Activated T-helper 1 cell treated with anti-CD3 and anti-CD28 coated beads, Interleukin-12 subunit alpha, Interleukin-12 subunit beta, Interleukin-2, Interleukin-4 antibody, amounts not matched to agents 30 ng/mL and 10 ng/mL and 1 ng/mL, durations not matched to agents 14 hours and 24 hours and 36 hours (primary cell): ENCODE results near the gene CLDN6. TPM values are rescaled to one million over a fixed set of nuclear protein-coding genes. Genes with fewer than 3 reads are reported as not detected.

Source experiments
- DNase-seq: peaks from one replicate; pipeline ENCODE4 v3.0.0; 2021; ENCODE audit warnings: low spot score
- H3K27ac Mint-ChIP-seq: one replicate; pipeline ENCODE4 v1.8.0; 2021; ENCODE audit warnings: mild to moderate bottlenecking, mixed read lengths
- H3K27me3 Mint-ChIP-seq: one replicate; pipeline ENCODE4 v1.8.0; 2022; ENCODE audit warnings: mild to moderate bottlenecking, moderate library complexity, mixed read lengths; ENCODE audit not compliant: insufficient read depth
- H3K36me3 Mint-ChIP-seq: one replicate; pipeline ENCODE4 v1.8.0; 2021; ENCODE audit warnings: low read depth, mixed read lengths
- H3K4me1 Mint-ChIP-seq: one replicate; pipeline ENCODE4 v1.8.0; 2021; ENCODE audit warnings: low read depth, mixed read lengths
- H3K4me3 Mint-ChIP-seq: one replicate; pipeline ENCODE4 v1.8.0; 2021; ENCODE audit warnings: mild to moderate bottlenecking, moderate library complexity, mixed read lengths
- H3K9me3 Mint-ChIP-seq: one replicate; pipeline ENCODE4 v1.8.0; 2021; ENCODE audit warnings: mixed read lengths
- intact Hi-C: fragments of 100-400 bp; cut with micrococcal nuclease; formaldehyde crosslinking; loops from one replicate; pipeline ENCODE4 v1.15.1; 2024
- total RNA-seq: library from RNA; stranded (reverse); gene quantifications from 2 replicates; pipeline ENCODE4 v1.2.3, GENCODE V29; 2022

CLDN6 gene
- total RNA-seq, 1 donor from 2014 or later = not detected

DNA sequence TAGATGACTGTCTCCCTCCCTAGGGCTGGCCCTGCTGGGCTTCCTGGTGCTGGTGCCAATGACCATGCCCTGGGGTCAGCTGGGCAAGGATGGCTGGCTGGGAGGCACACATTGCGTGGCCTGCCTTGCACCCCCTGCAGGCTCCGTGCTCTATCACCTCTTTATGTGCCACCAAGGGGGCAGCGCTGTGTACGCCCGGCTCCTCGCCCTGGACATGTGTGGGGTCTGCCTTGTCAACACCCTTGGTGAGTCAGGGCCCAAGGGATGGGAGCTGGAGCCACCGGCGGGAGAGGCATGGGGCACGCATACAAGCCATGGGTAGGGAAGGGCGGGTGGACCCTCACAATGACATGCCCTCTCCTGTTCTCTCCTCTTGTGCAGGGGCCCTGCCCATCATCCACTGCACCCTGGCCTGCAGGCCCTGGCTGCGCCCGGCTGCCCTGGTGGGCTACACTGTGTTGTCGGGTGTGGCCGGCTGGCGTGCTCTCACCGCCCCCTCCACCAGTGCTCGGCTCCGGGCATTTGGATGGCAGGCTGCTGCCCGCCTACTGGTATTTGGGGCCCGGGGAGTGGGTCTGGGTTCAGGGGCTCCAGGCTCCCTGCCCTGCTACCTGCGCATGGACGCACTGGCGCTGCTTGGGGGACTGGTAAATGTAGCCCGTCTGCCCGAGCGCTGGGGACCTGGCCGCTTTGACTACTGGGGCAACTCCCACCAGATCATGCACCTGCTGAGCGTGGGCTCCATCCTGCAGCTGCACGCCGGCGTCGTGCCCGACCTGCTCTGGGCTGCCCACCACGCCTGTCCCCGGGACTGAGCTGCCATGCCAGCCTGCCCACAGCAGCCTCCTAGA lies 46.6 kb downstream of the CLDN6 start:
- peaks cover 6% of the 10 kb centered on the region for H3K27me3 Mint-ChIP-seq
- intact Hi-C loops = no loop called here
- DNase-seq = no peak
- H3K4me1 Mint-ChIP-seq = peaks cover 17% of the 10 kb centered on the region
- H3K27ac Mint-ChIP-seq = no peak overlapping the region
- no peaks in the 10 kb centered on the region for H3K9me3 Mint-ChIP-seq
- peaks cover 11% of the 10 kb centered on the region for H3K36me3 Mint-ChIP-seq
- peak overlapping the region; percentile 78 for H3K4me3 Mint-ChIP-seq

DNA sequence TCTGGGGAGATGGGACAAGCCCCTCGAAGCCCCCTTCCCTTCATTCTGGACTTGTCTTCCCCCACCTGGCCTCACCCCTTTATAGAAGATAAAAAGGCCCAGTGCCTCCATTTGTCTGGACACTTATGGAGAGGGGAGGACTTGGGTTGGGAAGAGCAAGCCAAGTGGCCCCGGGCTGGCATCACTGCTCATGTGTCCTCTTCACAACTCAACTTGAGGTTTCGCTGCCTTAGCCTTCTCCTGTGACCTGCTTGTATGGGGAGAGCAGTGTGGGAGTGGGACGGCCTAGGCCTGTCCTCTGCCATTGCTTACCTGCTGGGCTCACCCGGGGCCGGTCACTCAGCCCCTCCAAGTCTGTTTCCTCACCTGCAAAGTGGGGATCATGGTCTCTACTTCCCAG lies 47.4 kb downstream of the CLDN6 start:
- no peaks in the 10 kb centered on the region for H3K9me3 Mint-ChIP-seq
- H3K36me3 Mint-ChIP-seq = peaks cover 11% of the 10 kb centered on the region
- peak overlapping the region; percentile 78 for H3K4me3 Mint-ChIP-seq
- peak overlapping the region; percentile 44 for H3K27ac Mint-ChIP-seq
- intact Hi-C loops = no loop called here
- H3K27me3 Mint-ChIP-seq = peaks cover 7% of the 10 kb centered on the region
- no peak for DNase-seq
- H3K4me1 Mint-ChIP-seq = peaks cover 17% of the 10 kb centered on the region

DNA sequence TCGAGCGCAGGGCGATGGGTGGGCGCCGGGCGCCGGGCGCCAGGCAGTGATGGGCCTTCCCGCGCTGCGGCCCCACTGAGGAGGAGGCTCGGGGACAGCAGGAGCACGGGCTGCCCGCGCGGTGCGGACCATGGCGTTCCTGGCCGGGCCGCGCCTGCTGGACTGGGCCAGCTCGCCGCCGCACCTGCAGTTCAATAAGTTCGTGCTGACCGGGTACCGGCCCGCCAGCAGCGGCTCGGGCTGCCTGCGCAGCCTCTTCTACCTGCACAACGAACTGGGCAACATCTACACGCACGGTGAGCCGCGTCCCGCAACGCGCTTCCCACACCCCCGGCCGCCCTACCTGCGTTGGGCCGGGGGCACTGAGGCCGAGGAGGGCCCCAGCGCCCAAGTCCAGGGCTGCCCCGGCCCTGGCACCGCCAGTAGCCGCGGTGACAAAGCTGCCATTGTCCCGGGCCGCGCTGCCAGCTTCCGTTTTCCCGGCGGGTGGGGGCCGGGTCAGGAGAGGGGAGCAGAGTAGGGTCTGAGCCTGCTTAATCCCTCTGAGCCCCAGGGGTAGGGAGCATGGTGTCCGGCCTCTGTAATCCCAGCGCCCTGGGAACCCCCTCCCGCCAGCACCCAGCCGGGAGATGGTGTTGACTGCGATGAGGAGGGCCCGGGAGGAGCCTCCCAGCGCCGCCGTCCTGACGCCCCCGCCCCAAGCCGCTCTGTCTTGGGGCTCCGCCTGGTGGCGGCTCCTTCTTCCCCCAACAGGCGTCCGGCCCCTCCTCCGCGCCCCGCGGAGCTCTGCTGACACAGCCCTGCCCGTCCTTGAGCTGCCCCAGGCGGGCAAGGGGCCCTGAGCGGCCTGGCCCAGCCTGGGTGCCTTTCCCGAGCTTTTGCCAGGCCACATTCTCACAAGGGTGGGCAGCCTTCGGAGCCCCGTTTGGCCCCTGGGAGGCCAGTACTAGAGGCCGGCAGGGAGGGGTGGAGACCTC lies 48.1 kb downstream of the CLDN6 start:
- Mint-ChIP-seq H3K27ac (no peak overlapping the region), H3K27me3 (peaks cover 13% of the 10 kb centered on the region), H3K9me3 (no peaks in the 10 kb centered on the region), H3K36me3 (peaks cover 11% of the 10 kb centered on the region), H3K4me3 (peak overlapping the region; percentile 78), H3K4me1 (peaks cover 22% of the 10 kb centered on the region)
- peak; percentile 79 for DNase-seq
- intact Hi-C loops = loop anchor here (2.0 to 5.0 kb wide), 5 partner anchors 13 to 977 kb away; partner anchors contain the start of genes FLYWCH2 and HCFC1R1

DNA sequence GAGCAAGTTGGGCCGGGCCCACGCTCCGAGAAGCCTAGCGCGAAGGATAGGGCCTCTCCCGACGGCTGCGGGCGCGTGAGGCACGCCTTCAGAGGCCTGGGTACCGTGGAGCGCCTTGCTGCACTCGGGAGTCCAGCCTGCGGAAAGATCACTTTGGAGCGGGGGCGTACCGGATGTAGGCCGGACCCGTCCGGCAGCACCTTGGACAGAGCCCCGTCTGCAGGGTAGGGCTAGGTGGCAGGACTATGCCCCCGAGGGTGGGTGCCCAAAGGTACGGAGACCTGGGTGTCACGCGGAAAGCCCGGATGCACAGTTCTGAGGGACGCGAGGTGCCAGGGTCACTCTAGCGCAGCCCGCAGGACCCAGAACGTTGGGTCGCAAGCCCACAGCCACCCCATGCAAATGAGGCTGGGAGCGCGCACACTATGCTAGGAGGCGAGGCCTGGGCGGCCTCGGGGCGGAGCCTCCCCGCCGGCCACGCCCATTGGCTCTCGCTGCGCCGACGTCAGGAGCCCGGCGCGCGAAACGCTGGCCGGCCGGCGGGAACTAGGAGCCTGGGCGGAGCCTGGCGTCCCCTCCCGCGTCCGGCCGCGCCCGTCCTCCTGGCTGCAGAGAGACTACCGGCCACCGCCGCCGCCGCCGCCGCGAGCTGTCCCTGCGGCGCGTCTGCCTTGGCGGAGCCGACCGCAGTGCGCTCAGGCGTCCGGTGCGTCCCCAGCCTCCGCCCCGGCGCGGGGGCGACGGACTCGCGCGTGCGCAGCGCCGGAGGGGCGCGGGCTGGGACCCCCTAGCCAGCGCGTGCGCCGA lies 49.0 kb downstream of the CLDN6 start, which contains the start of gene PAQR4:
TSS of gene PAQR4 (plus strand) at position 611 of the 807 bp plus-strand sequence. CDS start 327 bp downstream, outside the sequence.
- Mint-ChIP-seq H3K27ac (peak within 1 kb of the TSS; percentile 52), H3K9me3 (no peaks in the 10 kb centered on the region), H3K4me3 (peak within 1 kb of the TSS; percentile 78), H3K36me3 (peaks cover 8% of the 10 kb centered on the region), H3K4me1 (peaks cover 22% of the 10 kb centered on the region), H3K27me3 (peaks cover 17% of the 10 kb centered on the region)
- intact Hi-C loops = loop anchor here (2.0 to 5.0 kb wide), 5 partner anchors 14 to 976 kb away; partner anchors contain the start of genes FLYWCH2 and HCFC1R1
- peak; percentile 85 for DNase-seq

DNA sequence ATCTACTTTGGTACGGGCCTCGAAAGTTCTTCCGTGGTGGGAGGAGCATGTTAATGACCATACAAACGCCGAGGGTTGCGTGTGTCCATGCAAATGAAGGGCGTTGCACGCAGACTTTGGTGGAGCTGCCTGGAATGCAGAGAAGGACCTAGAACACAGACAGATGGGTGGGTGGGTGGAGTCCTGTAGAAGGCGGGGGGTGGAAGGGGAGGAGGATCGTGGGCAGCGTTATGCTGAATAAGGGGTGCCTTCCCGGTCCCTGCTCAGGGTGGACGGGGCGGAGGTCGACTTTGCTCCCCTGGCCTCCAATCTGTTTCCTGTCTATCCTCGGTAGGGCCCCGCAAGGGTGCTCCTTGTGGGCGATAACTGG lies 49.6 kb downstream of the CLDN6 start:
- Mint-ChIP-seq H3K4me3 (peak overlapping the region; percentile 77), H3K4me1 (peaks cover 22% of the 10 kb centered on the region), H3K27ac (peak overlapping the region; percentile 52), H3K27me3 (peaks cover 22% of the 10 kb centered on the region), H3K9me3 (no peaks in the 10 kb centered on the region), H3K36me3 (peaks cover 8% of the 10 kb centered on the region)
- no peak for DNase-seq
- intact Hi-C loops = loop anchor here (2.0 to 5.0 kb wide), 5 partner anchors 14 to 976 kb away; partner anchors contain the start of genes FLYWCH2 and HCFC1R1

DNA sequence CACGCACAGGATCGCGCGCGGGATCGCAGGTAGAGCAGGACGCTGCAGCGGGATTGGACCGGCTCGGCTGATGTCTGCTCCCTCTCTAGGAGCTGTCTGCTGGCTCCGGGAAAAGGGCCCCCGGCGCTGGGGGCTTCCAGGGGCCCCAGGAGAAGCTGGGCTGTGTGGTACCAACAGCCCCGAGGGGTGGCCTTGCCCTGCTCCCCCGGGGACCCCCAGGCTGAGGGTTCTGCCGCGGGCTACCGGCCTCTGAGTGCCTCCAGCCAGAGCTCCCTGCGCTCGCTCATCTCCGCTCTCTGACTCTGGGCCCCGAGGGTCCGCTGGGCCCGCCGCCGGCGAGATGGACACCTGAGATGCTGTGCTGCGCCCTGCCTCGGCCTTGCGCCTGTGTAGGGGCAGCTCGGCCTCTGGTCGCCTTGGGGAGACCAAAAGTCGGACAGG lies 50.2 kb downstream of the CLDN6 start:
- Mint-ChIP-seq H3K27ac (no peak overlapping the region), H3K4me3 (peak overlapping the region; percentile 77), H3K9me3 (no peaks in the 10 kb centered on the region), H3K4me1 (peaks cover 22% of the 10 kb centered on the region), H3K27me3 (peaks cover 24% of the 10 kb centered on the region), H3K36me3 (peaks cover 7% of the 10 kb centered on the region)
- no peak for DNase-seq
- intact Hi-C loops = loop anchor here (2.0 to 5.0 kb wide), 5 partner anchors 15 to 975 kb away; partner anchors contain the start of genes FLYWCH2 and HCFC1R1

DNA sequence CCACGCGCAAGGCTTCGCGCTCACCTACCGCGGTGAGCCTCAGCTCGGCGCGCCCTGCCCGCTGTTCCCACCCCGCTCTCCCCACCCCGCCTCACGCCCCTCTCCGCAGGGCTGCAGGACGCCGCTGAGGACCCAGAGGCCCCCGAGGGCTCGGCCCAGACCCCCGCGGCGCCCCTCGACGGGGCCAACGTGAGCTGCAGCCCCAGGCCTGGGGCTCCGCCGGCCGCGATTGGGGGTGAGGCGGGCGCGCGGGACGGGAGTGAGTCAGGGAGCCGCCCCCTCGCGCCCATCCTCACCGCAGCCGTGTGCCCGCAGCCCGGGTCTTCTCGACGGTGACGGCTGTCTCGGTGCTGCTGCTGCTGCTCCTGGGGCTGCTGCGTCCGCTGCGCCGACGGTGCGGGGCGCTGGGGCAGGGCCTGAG lies 50.8 kb downstream of the CLDN6 start:
- Mint-ChIP-seq H3K36me3 (peaks cover 4% of the 10 kb centered on the region), H3K27ac (no peak overlapping the region), H3K4me3 (no peak overlapping the region), H3K4me1 (peaks cover 22% of the 10 kb centered on the region), H3K27me3 (peaks cover 24% of the 10 kb centered on the region), H3K9me3 (no peaks in the 10 kb centered on the region)
- no peak for DNase-seq
- intact Hi-C loops = loop anchor here (5.0 kb wide), 1 partner anchor 35 kb away; no protein-coding TSS in a partner anchor

DNA sequence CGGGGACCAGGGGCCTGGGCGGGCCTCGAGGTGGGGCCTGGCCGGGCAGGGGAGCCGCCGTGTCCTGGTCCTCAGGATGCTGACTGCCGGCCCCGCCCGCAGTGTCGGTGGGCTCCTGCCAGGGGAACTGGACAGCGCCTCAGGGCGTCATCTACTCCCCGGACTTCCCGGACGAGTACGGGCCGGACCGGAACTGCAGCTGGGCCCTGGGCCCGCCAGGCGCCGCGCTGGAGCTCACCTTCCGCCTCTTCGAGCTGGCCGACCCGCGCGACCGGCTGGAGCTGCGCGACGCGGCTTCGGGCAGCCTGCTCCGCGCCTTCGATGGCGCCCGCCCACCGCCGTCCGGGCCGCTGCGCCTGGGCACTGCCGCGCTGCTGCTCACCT lies 51.2 kb downstream of the CLDN6 start:
- peaks cover under 1% of the 10 kb centered on the region for H3K36me3 Mint-ChIP-seq
- peaks cover 28% of the 10 kb centered on the region for H3K27me3 Mint-ChIP-seq
- DNase-seq = no peak
- H3K4me1 Mint-ChIP-seq = peaks cover 22% of the 10 kb centered on the region
- intact Hi-C loops = loop anchor here (5.0 kb wide), 1 partner anchor 36 kb away; no protein-coding TSS in a partner anchor
- H3K27ac Mint-ChIP-seq = no peak overlapping the region
- no peak overlapping the region for H3K4me3 Mint-ChIP-seq
- H3K9me3 Mint-ChIP-seq = no peaks in the 10 kb centered on the region

DNA sequence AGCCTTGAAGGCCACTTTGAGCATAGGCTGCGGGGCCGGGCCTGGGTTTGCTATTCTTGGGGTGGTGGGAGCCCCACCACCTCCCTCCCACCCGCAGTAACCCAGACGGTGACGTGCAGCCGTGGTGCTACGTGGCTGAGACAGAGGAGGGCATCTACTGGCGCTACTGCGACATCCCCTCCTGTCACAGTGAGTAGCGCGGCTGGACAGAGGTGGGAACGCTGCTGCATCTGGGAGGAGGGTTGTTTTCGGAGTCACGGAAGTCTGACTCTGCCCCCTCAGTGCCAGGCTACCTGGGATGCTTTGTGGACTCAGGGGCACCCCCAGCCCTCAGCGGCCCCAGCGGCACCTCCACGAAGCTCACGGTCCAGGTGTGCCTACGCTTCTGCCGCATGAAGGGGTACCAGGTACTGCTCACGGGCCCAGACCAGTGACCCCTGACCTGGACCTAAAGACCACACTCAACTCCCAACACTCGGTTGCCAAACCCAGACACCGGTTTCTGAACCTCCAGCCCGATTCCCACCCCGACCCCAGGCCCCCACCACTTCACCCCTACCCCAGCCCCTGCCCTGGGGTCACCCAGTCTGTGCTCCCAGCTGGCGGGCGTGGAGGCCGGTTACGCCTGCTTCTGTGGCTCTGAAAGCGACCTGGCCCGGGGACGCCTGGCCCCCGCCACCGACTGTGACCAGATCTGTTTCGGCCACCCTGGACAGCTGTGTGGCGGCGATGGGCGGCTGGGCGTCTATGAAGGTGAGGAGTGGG lies 51.8 kb downstream of the CLDN6 start:
- H3K9me3 Mint-ChIP-seq = no peaks in the 10 kb centered on the region
- intact Hi-C loops = loop anchor here (5.0 kb wide), 1 partner anchor 36 kb away; no protein-coding TSS in a partner anchor
- peaks cover 31% of the 10 kb centered on the region for H3K27me3 Mint-ChIP-seq
- no peak overlapping the region for H3K27ac Mint-ChIP-seq
- H3K4me3 Mint-ChIP-seq = no peak overlapping the region
- no peak for DNase-seq
- H3K36me3 Mint-ChIP-seq = no peaks in the 10 kb centered on the region
- peaks cover 21% of the 10 kb centered on the region for H3K4me1 Mint-ChIP-seq
